Measurements from ENCODE around the gene ARHGAP18.

DNA sequence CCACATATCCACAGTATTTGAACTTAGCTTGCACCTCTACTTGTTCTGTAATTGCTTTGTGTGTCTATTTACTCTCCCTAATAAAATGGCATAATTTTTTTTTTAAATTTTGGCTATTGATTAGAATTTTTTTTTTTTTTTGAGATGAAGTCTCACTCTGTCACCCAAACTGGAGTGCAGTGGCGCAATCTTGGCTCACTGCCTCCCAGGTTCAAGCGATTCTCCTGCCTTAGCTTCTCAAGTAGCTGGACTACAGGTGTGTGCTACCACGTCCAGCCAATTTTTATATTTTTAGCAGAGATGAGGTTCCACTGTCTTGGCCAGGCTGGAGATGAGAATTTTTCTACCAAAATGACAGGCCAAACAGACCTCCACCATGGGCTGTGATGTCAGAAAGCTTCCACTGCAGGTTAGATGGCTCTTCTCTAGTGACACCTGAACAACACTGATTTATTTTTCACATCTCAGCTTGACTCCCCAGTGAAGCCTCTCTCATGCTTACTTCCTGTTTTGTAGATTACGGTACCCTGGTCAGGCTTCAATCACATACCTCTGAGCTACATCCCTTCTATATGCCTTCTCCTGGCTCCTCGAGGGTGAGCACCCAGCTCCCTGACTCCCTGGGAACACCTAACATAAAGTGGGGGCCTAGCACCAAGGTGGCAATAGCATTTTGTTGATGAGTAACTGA lies 112.8 kb downstream of the ARHGAP18 start:
- no peak for TF ChIP-seq CTCF (IDR thresholded peaks at IDR 0.05; ENCODE audit: insufficient read depth, low read depth, low read length)
- TF ChIP-seq EZH2 (IDR thresholded peaks at IDR 0.05; ENCODE audit: insufficient read depth, low read length), result no peak
